HG03280 (cell line): ENCODE results near the gene MACROH2A2.
A peak's percentile ranks its signal among the peaks of the same experiment; 100 is the strongest.
"Not testable (repeated sequence)": the region's sequence is repeated elsewhere in the genome, so short reads cannot be mapped to it uniquely, and the experiment has no call there.

Source experiments
- ATAC-seq: cut with Tn5 transposase; IDR thresholded peaks from one replicate; pipeline ENCODE4 v1.9.1; 2021; ENCODE audit warnings: mild to moderate bottlenecking, moderate library complexity; ENCODE audit not compliant: unreplicated experiment

The MACROH2A2 gene

DNA sequence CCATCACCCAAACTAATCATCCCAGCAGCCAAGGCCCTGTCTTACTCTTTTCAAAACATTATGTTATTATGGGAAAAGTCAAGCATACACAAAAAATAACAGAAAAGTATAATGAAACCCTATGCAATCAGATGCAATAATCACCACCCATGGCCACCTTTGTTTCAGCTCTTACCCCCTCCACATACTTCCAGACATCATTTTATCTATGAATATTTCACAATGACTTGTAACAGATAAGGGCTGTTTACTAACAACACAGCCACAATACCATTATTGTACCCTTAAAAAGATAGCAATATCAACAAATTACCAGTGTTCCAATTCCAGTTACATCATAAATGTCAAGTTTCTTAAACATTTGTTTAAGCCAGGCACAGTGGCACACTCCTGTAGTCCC lies 44.8 kb downstream of the MACROH2A2 start:
- no peak for ATAC-seq

DNA sequence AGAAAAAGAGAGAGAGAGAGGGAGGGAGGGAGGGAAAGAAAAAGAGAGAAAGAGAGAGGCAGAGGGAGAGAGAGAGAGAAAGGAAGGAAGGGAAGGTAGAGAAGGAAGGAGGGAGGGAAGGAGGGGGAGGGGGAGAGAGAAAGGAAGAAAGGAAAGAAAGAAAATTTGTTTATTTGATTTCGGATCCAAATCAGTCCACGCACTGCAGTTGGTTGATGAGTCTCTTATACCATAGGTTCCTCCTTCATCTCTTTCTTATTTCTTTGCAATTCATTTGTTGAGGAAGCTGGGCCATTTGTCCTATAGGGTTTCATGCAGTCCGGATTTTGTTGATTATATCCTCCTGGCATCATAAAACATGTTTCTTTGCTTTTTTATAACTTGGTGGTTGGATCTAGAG lies 45.6 kb downstream of the MACROH2A2 start:
- no peak for ATAC-seq

DNA sequence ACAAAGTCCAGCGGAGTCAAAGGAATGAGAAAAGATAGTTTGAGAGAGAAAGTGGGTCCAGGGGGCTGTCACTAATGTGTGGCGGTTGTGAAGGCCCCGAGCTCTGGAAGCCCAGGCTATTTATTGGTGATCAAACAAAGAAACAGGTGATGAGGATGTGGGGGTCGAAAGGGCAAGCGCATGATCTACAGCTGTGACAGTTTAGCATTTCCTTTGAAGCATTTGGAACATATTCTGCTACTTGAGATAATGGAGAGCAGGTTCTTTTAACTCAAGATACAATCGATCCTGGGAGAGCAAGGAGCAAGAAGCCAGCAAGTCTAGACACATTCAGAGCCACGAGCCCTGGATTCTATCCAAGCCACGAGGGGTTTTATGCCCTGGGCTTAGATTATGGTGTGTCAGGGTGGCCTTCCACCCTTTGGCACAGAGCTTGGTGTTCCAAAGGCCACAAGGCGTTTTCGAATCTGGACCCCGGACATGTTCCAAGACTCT lies 48.5 kb downstream of the MACROH2A2 start:
- not testable (repeated sequence) for ATAC-seq

DNA sequence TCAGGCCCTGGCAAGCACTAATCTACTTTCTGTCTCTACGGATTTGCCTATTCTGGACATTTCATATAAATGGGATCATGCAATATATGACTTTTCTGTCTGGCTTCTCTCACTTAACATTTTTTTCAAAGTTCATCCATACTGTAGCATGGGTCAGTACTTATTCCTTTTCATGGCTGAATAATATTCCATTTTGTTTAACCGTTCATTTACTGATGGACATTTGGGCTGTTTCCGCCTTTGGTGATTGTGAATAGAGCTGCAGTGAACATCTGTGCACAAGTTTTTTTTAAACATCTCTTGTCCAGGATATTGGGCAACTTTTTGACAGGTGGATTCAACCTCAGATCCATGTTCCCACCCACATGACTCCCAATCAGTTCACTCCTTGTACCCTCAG lies 49.0 kb downstream of the MACROH2A2 start:
- ATAC-seq = no peak

DNA sequence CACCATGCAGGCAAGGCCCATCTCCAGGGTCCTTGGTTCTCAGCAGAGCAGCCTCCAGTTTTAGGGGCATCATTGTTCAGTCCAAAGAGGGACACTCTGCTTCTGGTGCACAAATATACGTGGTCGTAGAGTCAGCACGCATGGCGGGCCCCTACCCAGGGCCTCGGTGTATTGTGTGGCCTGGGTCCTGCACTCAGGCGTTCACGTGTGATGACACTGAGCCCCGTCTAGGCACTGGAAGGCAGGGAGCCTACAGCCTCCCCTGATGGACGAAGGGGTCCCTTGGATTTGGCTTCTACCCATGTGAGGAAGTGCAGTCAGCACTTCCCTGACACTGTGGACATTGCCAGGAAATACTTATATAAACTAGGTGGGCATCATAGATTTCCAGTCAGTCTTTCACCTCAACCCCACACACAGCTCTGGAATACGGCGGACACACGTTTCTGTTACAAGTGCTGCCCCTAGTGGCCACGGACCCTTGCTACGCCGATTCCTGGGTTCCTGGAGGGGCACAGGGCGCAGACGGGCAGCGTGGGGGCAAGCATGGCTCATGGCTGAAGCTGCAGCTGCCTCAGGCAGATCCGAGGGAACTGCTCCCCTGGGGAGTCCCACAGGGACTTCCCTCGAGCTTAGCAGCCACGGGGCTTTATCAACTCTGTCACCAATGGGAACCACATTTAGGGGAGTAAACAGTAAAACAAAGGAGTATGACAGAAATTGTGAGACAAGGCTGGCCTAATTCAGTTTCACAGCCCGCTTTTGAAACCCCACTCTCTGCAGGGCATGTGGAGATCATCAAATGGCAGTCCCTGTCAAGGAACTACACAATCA lies 54.5 kb downstream of the MACROH2A2 start:
- peak; percentile 47 for ATAC-seq

DNA sequence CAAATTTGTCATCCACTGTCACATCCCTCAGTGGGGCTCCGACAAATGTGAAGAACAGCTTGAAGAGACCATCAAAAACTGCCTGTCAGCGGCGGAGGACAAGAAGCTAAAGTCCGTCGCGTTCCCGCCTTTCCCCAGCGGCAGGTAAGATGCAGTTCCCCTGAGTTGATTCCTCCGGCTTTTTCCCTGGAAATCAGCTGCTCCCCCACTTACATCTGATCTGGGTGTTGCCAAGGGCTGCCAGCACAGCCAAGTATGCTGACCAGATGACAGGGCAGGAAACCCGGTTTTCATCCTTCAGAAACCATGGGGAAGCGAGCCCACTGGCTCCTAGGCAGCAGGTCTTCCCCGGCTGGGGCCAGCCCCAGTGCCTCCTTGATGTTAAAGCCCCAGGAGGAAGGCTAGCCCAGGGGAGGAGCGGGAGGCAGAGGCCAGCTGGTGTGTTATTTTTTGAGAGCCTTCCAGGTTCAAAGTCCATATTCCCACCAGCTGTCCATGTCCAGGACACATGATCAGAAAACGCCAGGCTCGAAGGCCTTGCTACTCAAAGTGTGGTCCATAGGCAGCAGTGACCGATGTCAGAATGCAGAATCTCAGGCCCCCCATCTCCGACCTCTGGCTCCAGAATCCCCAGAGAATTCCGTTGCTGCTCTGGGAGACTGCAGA lies 56.6 kb downstream of the MACROH2A2 start:
- ATAC-seq = no peak

DNA sequence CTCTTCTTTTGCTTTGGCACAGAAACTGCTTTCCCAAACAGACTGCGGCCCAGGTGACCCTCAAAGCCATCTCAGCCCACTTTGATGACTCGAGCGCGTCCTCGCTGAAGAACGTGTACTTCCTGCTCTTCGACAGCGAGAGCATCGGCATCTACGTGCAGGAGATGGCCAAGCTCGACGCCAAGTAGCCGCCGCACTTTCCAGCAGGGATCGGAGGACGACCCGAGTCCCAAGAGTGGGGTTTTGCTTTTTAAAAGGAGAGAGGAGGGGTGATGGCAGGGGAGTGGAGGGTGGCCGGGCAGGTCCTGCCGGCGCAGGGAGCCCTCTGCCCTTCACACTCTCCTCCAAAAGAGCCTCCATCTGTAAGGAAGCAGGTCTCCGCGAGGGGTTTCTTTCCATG lies 58.9 kb downstream of the MACROH2A2 start:
- ATAC-seq = no peak

DNA sequence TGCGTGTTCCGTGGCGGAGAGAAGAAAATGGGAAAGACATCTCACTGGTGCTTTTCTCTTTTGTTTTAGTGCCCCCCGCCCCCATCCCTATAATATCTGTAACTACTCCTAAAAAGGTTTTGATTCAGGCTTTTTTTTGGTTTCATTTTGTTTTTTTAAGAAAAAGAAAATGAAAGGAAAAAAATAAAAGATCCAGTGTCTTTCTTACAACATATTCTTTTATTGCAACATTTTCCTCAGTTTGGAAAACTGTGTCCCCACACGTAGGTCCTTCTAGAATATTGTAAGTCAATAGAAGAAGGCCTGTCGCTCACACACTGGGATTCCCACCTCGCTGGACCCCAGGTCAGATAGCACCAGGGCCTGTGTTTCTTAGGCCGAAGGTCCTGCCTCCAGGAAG lies 59.4 kb downstream of the MACROH2A2 start:
- no peak for ATAC-seq

DNA sequence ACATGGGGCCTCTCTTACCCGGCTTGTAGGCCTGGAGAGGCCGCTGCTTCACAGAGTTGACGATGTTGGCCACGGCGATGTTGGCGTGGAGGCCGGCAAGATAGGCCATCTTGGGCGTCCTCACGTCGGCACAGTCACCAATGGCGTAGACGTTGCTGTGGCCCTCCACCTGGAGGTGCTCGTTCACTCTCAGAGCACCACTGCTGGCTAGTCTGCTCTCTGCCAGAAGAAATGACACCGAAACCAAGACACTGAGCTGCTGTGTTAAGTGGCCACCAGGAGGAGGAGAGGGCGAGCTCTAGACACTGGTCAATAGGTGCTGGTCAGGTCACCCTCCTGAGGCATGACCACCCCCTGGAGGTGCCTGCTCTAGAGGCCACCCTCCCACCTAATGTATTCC lies 62.3 kb downstream of the MACROH2A2 start:
- ATAC-seq = no peak

DNA sequence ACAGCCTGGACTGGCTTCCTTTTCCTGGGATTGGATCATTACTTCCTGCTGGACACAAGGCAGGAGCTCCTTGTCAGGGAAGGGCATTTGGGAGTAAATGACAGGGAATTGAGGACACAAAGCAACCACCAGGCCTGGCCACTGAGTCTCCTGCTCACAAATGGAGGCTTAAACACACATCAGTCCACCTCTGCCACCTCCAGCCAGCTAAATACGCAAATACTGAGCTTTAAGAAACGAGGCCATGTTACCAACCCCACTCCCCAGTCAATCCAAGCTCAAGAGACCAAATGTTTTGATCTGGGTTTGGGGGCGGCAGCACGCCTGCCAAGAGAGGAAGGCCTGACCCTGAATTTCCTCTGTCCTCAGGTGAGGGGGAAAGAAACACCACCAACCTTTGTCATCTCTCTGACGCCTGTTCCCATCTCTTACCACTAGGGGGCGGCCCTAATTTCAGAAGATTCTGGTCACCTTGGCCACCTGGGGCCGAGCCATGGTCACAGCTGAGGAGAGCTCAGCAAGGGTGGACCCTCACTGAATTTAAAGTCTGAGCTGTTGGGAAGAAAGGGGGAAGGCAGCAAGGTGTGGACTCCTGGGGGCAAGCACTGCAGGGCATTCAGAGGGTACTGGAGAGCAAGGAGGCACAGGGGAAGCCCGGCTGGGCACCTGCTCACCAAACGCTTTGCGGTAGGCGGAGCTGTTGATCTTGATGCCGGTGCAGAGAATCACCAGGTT lies 63.5 kb downstream of the MACROH2A2 start:
- no peak for ATAC-seq

DNA sequence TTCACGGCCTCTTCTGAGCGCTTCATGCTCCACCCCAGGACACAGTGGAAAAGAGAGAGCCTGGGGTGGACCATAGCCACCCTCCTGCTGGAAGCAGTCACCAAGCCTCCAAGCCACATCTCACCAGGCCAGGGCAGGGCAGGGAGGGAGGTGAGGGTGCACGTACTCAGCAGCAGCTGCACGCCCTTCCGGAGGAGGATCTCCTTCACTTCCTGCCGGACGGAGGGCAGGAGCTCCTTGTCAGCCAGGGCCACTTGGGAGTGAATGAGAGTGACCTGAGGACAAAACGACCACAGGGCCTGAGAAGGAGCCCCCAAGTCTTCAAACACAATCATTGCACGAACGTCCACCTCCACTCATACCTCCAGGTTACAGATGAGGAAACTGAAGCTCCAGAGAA lies 65.0 kb downstream of the MACROH2A2 start:
- ATAC-seq = no peak

DNA sequence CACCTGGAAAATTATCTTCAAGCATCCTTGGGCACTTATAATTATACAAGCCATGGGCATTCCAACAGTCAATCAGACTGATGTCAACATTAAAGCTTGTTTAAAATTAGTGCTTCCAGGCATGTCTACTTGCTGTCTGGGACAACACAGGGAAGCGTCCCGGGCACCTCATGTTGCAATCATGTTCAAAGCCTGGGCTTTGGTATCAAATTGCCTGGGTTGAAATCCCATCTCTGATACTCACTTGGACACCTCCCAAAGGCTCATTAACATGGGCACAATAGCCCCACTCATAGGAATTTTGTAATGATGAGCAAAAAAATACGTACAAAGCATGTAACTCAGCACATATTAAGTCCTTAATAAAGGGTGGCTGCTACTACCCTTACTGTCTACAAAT lies 65.5 kb downstream of the MACROH2A2 start:
- ATAC-seq = no peak

DNA sequence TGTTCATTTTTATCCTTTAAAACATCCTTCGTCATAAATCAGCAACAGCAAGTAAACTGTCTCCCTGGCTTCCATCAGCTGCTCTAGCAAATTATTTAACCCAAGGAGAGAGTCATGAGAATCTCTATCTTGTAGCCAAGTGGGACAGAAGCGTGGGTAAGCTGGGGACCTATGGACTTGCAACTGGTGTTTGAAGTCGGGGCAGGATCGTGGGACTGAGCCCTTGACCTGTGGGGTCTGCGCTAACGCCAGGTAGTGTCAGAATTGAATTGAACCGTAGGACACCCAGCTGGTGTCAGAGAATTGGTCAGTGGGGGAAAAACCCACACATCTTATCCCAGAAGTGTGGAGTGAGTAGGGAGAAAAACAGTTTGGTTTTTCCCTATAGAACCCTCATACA lies 66.6 kb downstream of the MACROH2A2 start:
- no peak for ATAC-seq

DNA sequence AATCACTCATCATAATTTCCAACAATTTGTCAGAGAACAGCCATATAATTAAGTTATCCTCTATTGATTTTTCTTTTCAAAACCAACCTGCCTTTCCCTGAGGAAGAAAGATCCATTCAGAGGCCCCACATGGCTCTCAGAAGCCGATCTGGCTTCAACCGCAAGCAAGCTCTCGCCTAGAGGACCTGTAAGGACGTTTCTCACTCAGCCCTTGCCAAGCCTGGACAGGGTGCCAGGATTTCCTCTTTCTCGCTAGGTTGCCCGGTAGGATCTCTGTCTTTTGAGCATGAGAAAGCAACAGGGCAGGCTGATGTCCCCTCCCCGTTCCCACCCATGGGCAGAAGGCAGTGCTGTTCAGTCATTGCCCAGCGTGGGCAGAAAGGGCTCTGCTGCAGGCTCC lies 67.0 kb downstream of the MACROH2A2 start:
- no peak for ATAC-seq

DNA sequence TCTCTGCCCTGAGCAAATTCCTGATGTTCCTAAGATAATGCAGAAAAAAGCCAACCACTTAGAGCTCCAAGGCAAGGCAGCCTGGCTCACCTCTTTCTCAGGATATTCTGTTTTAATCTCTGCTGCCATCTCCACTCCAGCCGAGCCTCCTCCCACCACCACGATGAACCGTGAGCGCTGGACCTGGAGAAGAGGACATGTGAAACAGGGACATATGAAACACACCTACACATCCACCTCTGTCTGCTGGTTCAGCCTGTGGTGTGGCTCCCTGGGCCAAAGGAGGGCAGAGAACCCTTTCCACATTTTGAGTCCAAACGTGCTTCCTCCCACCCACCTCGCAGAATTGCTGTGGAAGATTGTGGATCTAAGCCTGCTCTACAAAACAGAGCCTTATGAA lies 67.8 kb downstream of the MACROH2A2 start:
- no peak for ATAC-seq

DNA sequence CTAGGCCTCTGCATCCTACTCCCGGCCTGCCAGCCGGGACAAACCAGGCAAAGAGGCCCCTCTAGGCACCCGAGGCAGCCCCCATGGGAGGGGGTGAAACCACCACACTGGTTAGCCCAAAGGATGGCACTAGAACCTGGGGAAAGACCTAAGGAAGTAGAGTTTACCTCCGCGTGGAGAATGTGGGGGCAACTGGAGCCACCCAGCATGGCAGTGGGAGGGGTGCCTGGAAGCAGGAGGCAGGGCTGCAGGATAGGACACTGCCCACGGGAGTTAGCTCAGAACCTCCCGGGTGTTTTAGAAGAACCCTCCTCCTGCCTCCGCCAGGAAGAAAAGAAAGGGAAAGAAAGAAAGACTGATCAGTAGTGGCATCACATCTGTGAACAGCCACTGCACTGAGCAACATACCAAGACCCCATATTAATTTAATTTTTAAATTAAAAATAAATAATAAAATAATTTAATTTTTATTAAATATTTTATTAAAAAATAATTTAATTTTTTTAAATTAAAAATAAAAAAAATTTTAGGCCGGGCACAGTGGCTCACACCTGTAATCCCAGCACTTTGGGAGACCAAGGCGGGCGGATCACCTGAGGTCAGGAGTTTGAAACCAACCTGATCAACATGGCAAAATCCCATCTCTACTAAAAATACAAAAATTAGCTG lies 68.8 kb downstream of the MACROH2A2 start:
- ATAC-seq = no peak

DNA sequence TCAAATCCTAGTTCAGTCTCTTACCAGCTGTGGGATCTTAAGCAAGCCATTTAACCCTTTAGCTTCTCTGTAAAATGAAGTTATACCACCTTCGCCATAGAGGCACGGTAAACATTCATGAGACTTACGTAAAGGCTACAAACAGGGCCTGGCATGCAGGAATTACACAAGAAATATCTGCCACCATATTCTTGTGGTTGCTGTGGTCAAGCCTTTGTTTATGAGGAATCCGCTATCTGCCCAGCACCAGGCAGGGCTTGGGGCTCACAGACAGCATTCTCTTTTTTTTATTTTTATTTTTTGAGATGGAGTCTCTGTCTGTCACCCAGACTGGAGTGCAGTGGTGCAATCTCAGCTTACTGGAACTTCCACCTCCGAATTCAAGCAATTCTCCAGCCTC lies 70.1 kb downstream of the MACROH2A2 start:
- no peak for ATAC-seq

DNA sequence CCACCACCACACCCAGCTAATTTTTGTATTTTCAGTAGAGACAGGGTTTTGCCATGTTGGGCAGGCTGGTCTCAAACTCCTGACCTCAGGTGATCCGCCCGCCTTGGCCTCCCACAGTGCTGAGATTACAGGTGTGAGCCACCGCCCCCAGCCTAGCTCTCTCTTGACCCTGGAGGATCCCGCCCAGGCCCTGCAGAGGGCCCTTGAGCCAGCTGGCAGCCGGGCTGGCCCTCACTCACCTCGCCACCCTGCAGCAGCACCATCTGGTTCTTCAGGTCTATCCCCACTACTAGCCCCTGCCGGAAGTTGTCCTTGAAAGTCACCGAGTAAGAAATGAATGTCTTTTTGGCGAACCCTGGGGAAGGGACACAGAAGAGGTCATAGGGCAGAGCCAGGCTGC lies 70.5 kb downstream of the MACROH2A2 start:
- not testable (repeated sequence) for ATAC-seq

DNA sequence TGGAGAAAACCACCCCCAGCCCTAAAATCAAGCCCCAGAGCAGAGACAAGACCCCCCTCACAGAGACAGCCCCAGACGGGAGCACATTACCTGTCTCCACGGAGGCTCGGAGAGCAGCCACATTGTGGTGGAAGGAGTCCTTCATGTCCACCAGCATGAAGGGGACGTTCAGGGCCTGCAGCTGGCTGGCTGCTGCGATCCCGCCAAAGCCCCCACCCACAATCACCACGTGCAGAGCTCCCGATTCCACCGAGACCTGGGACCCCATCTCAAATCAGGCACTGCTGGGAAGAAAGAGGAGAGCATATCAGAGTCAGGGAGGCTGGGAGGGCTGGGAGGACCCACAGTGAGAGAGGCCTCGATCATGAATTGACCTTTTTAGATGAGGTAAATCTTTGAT lies 71.2 kb downstream of the MACROH2A2 start:
- no peak for ATAC-seq

DNA sequence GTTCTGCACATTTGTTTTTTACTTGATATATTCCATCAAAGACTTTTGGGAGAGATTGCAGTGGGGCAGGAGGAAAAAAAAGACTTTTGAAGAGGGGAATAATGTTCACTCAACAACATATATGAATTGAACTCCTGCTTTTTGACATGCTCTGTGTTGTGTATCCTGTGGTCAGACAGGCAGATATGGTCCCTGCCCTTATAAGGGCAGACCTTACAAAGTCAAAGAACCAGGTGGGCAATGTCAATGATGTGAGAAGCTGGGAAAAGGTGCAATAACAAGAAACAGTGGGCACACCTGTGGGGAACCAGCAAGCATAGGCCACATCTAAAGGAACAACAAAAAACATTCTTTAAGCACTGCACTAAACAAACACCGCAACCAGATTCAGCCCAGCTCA lies 71.8 kb downstream of the MACROH2A2 start:
- no peak for ATAC-seq

DNA sequence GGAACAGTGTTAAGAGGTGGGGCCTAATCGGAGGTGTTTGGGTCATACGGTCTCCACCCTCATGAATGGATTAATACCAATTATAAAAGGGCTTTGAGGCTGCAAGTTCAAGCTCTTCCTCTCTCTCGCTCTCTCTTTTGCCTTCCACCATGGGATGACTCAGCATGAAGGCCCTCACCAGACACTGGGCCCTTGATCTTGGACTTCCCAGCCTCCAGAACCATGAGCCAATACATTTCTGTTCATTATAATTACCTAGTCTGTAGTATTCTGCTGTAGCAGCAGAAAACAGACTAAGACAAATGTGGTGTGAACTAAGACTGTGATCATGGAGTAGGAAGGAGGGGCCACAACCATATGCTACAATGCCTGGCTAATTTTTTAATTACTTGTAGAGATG lies 72.3 kb downstream of the MACROH2A2 start:
- no peak for ATAC-seq
